Activated CD8-positive, alpha-beta T cell treated with anti-CD3 and anti-CD28 coated beads for 36 hours (primary cell): ENCODE results near the gene DHX57. TPM values are rescaled to one million over a fixed set of nuclear protein-coding genes. Genes with fewer than 3 reads are reported as not detected.

Experiments
- ATAC-seq: fragments of 200-7000 bp; cut with Tn5 transposase; one replicate; pipeline ENCODE4 v1.10.0; 2021; ENCODE audit warnings: mild to moderate bottlenecking, moderate library complexity
- CTCF ChIA-PET: fragments of 350-600 bp; sonication (Branson Sonifier 250); formaldehyde crosslinking; loops from one replicate; lab custom pipeline; 2021; ENCODE audit warnings: antibody characterized with exemption; lab: Charles Lee
- POLR2A ChIA-PET: fragments of 350-600 bp; sonication (Branson Sonifier 250); formaldehyde crosslinking; loops from one replicate; lab custom pipeline; 2021; ENCODE audit warnings: antibody characterized with exemption; lab: Charles Lee
- DNase-seq: peaks from one replicate; pipeline ENCODE4 v3.0.0-alpha.2; 2020
- H3K27ac Mint-ChIP-seq: one replicate; pipeline ENCODE4 v1.8.0; 2021; ENCODE audit warnings: mild to moderate bottlenecking, mixed read lengths
- H3K27me3 Mint-ChIP-seq: one replicate; pipeline ENCODE4 v1.8.0; 2021; ENCODE audit warnings: mixed read lengths
- H3K36me3 Mint-ChIP-seq: one replicate; pipeline ENCODE4 v1.8.0; 2021; ENCODE audit warnings: low read depth, mixed read lengths
- H3K4me1 Mint-ChIP-seq: one replicate; pipeline ENCODE4 v1.8.0; 2021; ENCODE audit warnings: low read depth, mixed read lengths
- H3K4me3 Mint-ChIP-seq: one replicate; pipeline ENCODE4 v1.8.0; 2021; ENCODE audit warnings: mild to moderate bottlenecking, moderate library complexity, mixed read lengths
- H3K9me3 Mint-ChIP-seq: one replicate; pipeline ENCODE4 v1.8.0; 2021; ENCODE audit warnings: mixed read lengths
- intact Hi-C: fragments of 100-400 bp; cut with micrococcal nuclease; formaldehyde crosslinking; loops from one replicate; pipeline ENCODE4 v1.10.0; 2022
- total RNA-seq, 2 experiments: library from RNA; stranded (reverse); gene quantifications; one replicate each; pipeline ENCODE4 v1.2.3, GENCODE V29; 2021
- TF ChIP-seq, protein P1 (sequence below): fragments of 200-600 bp; IDR thresholded peaks from one replicate; pipeline ENCODE4 v1.8.0; 2022; ENCODE audit warnings: antibody characterized with exemption, mild to moderate bottlenecking

DHX57 gene
- total RNA-seq, 2 experiments from 2014 or later = 12.9 to 15.2 TPM

DNA sequence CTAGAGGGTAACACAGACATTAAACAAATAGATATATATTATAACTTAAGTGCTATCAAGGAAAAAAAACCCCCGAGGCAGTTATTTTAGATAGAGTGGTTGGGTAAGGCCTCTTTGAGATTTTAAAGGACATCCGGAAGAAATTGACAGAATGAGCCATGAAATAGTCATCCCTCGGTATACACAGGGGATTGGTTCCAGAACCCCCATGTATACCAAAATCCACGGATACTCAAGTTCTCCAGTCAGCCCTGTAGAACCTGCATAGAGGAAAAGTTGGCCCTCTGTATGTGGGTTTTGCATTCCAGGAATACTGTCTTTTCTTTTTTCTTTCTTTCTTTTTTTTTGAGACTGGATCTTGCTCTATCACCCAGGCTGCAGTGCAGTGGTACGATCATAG lies 2.0 kb downstream of the DHX57 start:
- no peaks in the 10 kb centered on the region for H3K27me3 Mint-ChIP-seq
- no peak overlapping the region for H3K27ac Mint-ChIP-seq

DNA sequence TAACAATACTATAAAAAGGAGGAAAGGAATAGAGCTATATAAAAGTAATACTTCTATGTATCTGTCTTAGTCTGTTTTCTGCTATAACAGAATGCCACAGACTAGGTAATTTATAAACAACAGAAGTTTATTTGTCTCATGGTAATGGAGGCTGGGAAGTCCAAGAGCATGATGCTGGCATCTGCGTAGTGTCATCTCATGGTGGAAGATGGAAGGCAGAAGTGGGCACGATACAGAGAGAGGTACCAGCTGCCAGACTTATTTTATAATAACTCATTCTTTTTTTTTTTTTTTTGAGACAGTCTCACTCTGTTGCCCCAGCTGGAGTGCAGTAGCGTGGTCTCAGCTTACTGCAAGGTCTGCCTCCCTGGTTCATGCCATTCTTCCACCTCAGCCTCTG lies 4.3 kb downstream of the DHX57 start:
- DNase-seq (no peak), ATAC-seq (no peak)
- H3K9me3 Mint-ChIP-seq = peaks cover 20% of the 10 kb centered on the region
- CTCF ChIA-PET = no interaction called here
- H3K4me1 Mint-ChIP-seq = peaks cover 14% of the 10 kb centered on the region
- TF ChIP-seq, protein P1, sequence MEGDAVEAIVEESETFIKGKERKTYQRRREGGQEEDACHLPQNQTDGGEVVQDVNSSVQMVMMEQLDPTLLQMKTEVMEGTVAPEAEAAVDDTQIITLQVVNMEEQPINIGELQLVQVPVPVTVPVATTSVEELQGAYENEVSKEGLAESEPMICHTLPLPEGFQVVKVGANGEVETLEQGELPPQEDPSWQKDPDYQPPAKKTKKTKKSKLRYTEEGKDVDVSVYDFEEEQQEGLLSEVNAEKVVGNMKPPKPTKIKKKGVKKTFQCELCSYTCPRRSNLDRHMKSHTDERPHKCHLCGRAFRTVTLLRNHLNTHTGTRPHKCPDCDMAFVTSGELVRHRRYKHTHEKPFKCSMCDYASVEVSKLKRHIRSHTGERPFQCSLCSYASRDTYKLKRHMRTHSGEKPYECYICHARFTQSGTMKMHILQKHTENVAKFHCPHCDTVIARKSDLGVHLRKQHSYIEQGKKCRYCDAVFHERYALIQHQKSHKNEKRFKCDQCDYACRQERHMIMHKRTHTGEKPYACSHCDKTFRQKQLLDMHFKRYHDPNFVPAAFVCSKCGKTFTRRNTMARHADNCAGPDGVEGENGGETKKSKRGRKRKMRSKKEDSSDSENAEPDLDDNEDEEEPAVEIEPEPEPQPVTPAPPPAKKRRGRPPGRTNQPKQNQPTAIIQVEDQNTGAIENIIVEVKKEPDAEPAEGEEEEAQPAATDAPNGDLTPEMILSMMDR = no peak
- no peaks in the 10 kb centered on the region for H3K27me3 Mint-ChIP-seq
- no peak overlapping the region for H3K27ac Mint-ChIP-seq
- POLR2A ChIA-PET = no interaction called here
- H3K36me3 Mint-ChIP-seq = peaks cover 23% of the 10 kb centered on the region
- no peak overlapping the region for H3K4me3 Mint-ChIP-seq
- intact Hi-C loops = no loop called here

More for the DNA sequence above, 2.0 kb downstream of the DHX57 start:
- TF ChIP-seq, protein P1 = no peak
- no peak overlapping the region for H3K4me3 Mint-ChIP-seq
- peaks cover 20% of the 10 kb centered on the region for H3K9me3 Mint-ChIP-seq
- POLR2A ChIA-PET = no interaction called here
- DNase-seq (no peak), ATAC-seq (no peak)
- H3K36me3 Mint-ChIP-seq = peaks cover 22% of the 10 kb centered on the region
- peaks cover 16% of the 10 kb centered on the region for H3K4me1 Mint-ChIP-seq
- CTCF ChIA-PET = no interaction called here
- intact Hi-C loops = no loop called here

DNA sequence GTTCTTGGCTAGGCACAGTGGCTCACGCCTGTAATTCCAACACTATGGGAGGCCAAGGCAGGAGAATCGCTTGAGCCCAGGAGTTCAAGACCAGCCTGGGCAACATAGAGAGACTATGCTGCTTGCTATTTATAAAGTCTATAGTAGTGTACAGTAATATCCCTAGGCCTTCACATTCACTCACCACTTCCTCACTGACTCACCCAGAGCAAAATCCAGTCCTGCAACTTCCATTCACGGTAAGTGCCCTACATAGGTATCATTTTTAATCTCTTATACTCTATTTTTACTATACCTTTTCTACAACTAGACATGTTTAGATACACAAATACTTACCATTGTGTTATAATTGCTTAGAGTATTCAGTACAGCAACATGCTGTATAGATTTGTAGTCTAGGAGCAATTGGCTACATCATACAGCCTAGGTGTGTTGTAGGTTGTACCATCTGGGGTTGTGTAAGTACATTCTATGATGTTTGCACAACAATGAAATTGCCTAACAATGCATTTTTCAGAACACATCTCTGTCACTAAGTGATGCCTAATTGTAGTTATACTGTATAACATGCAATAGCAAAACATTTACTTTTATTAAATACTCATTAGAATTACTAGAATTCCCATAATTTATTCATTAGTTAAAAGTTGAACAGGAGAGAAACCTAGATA lies 8.8 kb downstream of the DHX57 start:
- ATAC-seq = no peak
- POLR2A ChIA-PET = no interaction called here
- TF ChIP-seq, protein P1 = no peak

DNA sequence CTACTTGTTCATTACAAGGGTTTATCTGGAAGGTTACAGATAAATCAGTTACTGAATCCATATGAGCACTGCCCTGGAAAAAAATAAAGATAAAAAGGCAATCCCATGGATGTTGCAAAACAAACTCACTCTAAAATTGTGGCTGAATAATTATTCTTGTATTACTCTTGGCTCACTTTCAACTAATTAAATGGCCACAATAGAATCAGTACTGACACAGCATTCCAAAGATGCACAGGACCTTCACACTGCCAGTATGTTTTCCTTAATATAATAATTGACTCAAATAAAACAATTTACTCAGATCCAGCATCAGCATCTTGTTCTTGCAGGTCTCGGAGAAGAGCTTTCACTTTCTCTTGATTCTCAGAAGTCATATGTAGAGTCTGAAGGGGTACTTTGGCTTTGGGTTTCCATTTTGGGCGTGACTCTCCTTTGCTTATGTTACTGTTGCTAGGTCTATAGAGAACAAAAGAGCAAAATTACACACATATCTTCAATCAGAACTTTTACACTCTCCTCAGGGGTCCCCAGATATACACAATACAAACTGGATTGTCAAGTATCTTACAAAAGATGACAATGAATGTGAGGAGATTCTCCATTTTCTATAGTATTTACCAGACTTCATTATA lies 12.6 kb downstream of the DHX57 start:
- Mint-ChIP-seq H3K36me3 (peaks cover 37% of the 10 kb centered on the region), H3K27me3 (no peaks in the 10 kb centered on the region), H3K4me3 (no peak overlapping the region), H3K4me1 (peaks cover 3% of the 10 kb centered on the region), H3K9me3 (no peaks in the 10 kb centered on the region), H3K27ac (peak overlapping the region; percentile 13)
- CTCF ChIA-PET = no interaction called here
- DNase-seq = no peak
- ATAC-seq = no peak
- intact Hi-C loops = no loop called here
- POLR2A ChIA-PET = no interaction called here
- TF ChIP-seq, protein P1 = no peak

More for the DNA sequence above, 8.8 kb downstream of the DHX57 start:
- Mint-ChIP-seq H3K4me1 (peaks cover 3% of the 10 kb centered on the region), H3K9me3 (peaks cover 12% of the 10 kb centered on the region), H3K36me3 (peaks cover 31% of the 10 kb centered on the region), H3K27ac (no peak overlapping the region), H3K4me3 (no peak overlapping the region), H3K27me3 (no peaks in the 10 kb centered on the region)
- intact Hi-C loops = no loop called here
- DNase-seq = no peak
- CTCF ChIA-PET = no interaction called here

DNA sequence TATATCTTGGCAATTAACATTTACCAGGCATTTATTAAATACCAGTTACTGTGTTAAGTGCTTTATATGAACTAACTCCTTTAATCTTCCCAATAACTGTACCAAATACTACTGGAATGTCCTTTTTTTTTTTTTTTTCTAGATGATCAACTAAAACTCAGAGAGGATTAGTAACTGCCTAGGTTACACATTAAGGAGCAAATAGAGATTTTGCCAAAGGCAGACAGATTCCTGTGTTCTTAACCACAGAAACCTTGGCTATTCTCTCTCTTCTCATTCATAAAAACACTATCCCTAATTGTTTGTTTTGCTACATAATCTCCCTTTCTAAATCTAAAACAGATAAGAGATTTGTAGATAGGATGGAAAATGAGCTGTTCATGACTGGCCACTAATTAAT lies 13.3 kb downstream of the DHX57 start:
- Mint-ChIP-seq H3K27ac (no peak overlapping the region), H3K36me3 (peaks cover 37% of the 10 kb centered on the region), H3K4me3 (no peak overlapping the region), H3K9me3 (no peaks in the 10 kb centered on the region), H3K27me3 (no peaks in the 10 kb centered on the region), H3K4me1 (peaks cover 3% of the 10 kb centered on the region)
- intact Hi-C loops = no loop called here
- ChIA-PET CTCF (no interaction called here), POLR2A (no interaction called here)
- DNase-seq (no peak), ATAC-seq (no peak)
- TF ChIP-seq, protein P1 = no peak
